Mesenchymal stem cell (in vitro differentiated cells and primary cell): ENCODE results near the gene PRKCA.

Experiments
- DNase-seq: peaks from one replicate; pipeline ENCODE4 v3.0.0-alpha.2; 2013
- H2AFZ ChIP-seq: one replicate; pipeline ENCODE4 v1.6.1; 2013; ENCODE audit warnings: low read depth, mild to moderate bottlenecking, control low read depth, inconsistent platforms, low read length, moderate library complexity
- H2AK5ac ChIP-seq: 2 replicates; pipeline ENCODE4 v1.6.1; 2013; ENCODE audit warnings: low read length, moderate library complexity, mild to moderate bottlenecking, inconsistent platforms; ENCODE audit not compliant: severe bottlenecking
- H2BK120ac ChIP-seq: one replicate; pipeline ENCODE4 v1.6.1; 2013; ENCODE audit warnings: low read depth, mild to moderate bottlenecking, inconsistent platforms, low read length, moderate library complexity
- H2BK12ac ChIP-seq, 2 experiments: one replicate each; pipeline ENCODE4 v1.6.1; 2013; ENCODE audit warnings: inconsistent platforms in 2 of 2, low read length in 2 of 2, mild to moderate bottlenecking in 2 of 2, moderate library complexity in 2 of 2, control low read depth in 1 of 2
- H2BK15ac ChIP-seq: one replicate; pipeline ENCODE4 v1.6.1; 2013; ENCODE audit warnings: mild to moderate bottlenecking, low read depth, inconsistent platforms; ENCODE audit not compliant: poor library complexity, severe bottlenecking
- H2BK5ac ChIP-seq: 2 replicates; pipeline ENCODE4 v1.6.1; 2013; ENCODE audit warnings: low read depth, mild to moderate bottlenecking, low read length, control low read depth, inconsistent platforms; ENCODE audit not compliant: poor library complexity, severe bottlenecking
- H3K14ac ChIP-seq, 2 experiments: one replicate each; pipeline ENCODE4 v1.6.1; 2013; ENCODE audit warnings: inconsistent platforms in 2 of 2, low read length in 2 of 2, control low read depth in 1 of 2, mild to moderate bottlenecking in 1 of 2, moderate library complexity in 1 of 2
- H3K18ac ChIP-seq, 2 experiments: one replicate each; pipeline ENCODE4 v1.6.1; 2013; ENCODE audit warnings: inconsistent platforms in 2 of 2, low read length in 2 of 2, control low read depth in 1 of 2, low read depth in 1 of 2, mild to moderate bottlenecking in 1 of 2
- H3K23ac ChIP-seq, 2 experiments: one replicate each; pipeline ENCODE4 v1.6.1; 2013; ENCODE audit warnings: inconsistent platforms in 2 of 2, low read length in 2 of 2, mild to moderate bottlenecking in 2 of 2, moderate library complexity in 2 of 2, control low read depth in 1 of 2
- H3K27ac ChIP-seq: 2 replicates; pipeline ENCODE4 v1.5.1; 2013; ENCODE audit warnings: mild to moderate bottlenecking, moderate library complexity, low read length, control low read depth, inconsistent platforms; ENCODE audit not compliant: poor library complexity, severe bottlenecking
- H3K27me3 ChIP-seq, 2 experiments: 2 replicates each; pipeline versions ENCODE4 v1.6.1 to v1.7.0; 2013; ENCODE audit warnings: low read length in 2 of 2, mild to moderate bottlenecking in 2 of 2, moderate library complexity in 2 of 2, control low read depth in 1 of 2, inconsistent platforms in 1 of 2; ENCODE audit not compliant: control insufficient read depth in 1 of 2, insufficient read depth in 1 of 2
- H3K36me3 ChIP-seq, 2 experiments: 2 replicates each; pipeline versions ENCODE4 v1.6.1 to v1.7.0; 2013; ENCODE audit warnings: low read length in 2 of 2, control low read depth in 1 of 2, inconsistent platforms in 1 of 2, low read depth in 1 of 2, mild to moderate bottlenecking in 1 of 2; ENCODE audit not compliant: insufficient read depth in 2 of 2, control insufficient read depth in 1 of 2
- H3K4ac ChIP-seq, 2 experiments: one replicate each; pipeline ENCODE4 v1.6.1; 2013; ENCODE audit warnings: inconsistent platforms in 2 of 2, low read length in 2 of 2, mild to moderate bottlenecking in 2 of 2, moderate library complexity in 2 of 2, control low read depth in 1 of 2, low read depth in 1 of 2
- H3K4me1 ChIP-seq: 2 replicates; pipeline ENCODE4 v1.6.1; 2013; ENCODE audit warnings: low read depth, low read length, control low read depth; ENCODE audit not compliant: control insufficient read depth, insufficient read depth
- H3K4me2 ChIP-seq: 2 replicates; pipeline ENCODE4 v1.6.1; 2013; ENCODE audit warnings: low read length, mild to moderate bottlenecking, inconsistent platforms; ENCODE audit not compliant: poor library complexity, severe bottlenecking
- H3K4me3 ChIP-seq, 2 experiments: 2 replicates each; pipeline versions ENCODE4 v1.5.1 to v1.7.0; 2013; ENCODE audit warnings: low read length in 2 of 2, mild to moderate bottlenecking in 2 of 2, control low read depth in 1 of 2, low read depth in 1 of 2; ENCODE audit not compliant: insufficient read depth in 1 of 2
- H3K79me1 ChIP-seq: replicated peaks from 2 replicates; pipeline ENCODE4 v1.6.1; 2013; ENCODE audit warnings: mild to moderate bottlenecking, control low read depth, low read length, inconsistent platforms; ENCODE audit not compliant: poor library complexity, severe bottlenecking
- H3K9ac ChIP-seq: 2 replicates; pipeline ENCODE4 v1.7.0; 2013; ENCODE audit warnings: mild to moderate bottlenecking, low read length, moderate library complexity
- H3K9me3 ChIP-seq: 2 replicates; pipeline ENCODE4 v1.7.0; 2013; ENCODE audit warnings: mild to moderate bottlenecking, low read length; ENCODE audit not compliant: control insufficient read depth
- H4K8ac ChIP-seq: one replicate; pipeline ENCODE4 v1.6.1; 2013; ENCODE audit warnings: inconsistent platforms, mild to moderate bottlenecking, low read length, moderate library complexity
- H4K91ac ChIP-seq: one replicate; pipeline ENCODE4 v1.6.1; 2013; ENCODE audit warnings: mild to moderate bottlenecking, low read length, inconsistent platforms
- WGBS: methylation state at CpG from one replicate; pipeline ENCODE4 v1.1.7; 2013; ENCODE audit warnings: mixed read lengths; 5-methylcytosine and 5-hydroxymethylcytosine counted together

The PRKCA gene

DNA sequence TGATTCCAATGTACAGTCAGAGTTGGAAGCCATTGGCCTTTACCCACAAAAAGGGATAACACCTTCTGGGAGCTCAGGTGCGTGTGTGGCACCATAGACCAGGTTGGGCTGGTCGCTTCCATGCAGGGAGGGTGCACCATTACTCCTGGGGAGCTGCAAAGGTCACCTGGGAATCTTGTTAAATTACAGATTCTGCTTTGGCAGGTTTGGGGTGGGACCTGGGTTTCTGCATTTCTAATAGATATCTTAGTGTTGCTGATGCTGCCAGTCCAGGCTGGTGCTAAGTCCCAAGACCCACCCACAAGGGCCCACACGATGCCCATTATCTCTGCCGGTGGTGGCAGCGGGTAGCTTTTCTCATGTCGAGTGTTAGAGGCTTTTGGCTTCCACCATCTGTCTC is 384.2 kb downstream of the PRKCA start:
- no peaks in the 10 kb centered on the region for H3K27me3 ChIP-seq
- H2AK5ac ChIP-seq: no peak overlapping the region
- H3K18ac ChIP-seq: no peak overlapping the region
- DNase-seq: no peak
- H3K14ac ChIP-seq: no peak overlapping the region
- H3K79me1 ChIP-seq: peaks cover 27% of the 10 kb centered on the region
- 98% methylated on average over 6 of the region's 6 CpGs for WGBS
- no peak overlapping the region for H3K23ac ChIP-seq
- H2BK15ac ChIP-seq: no peak overlapping the region
- no peak overlapping the region for H2BK12ac ChIP-seq
- H3K4me3 ChIP-seq: no peak overlapping the region
- no peak overlapping the region for H4K8ac ChIP-seq
- no peak overlapping the region for H3K27ac ChIP-seq
- peaks cover 17 to 43% of the 10 kb centered on the region in 2 experiments for H3K36me3 ChIP-seq
- H3K4me2 ChIP-seq: no peak overlapping the region
- no peak overlapping the region for H2BK5ac ChIP-seq
- H2BK120ac ChIP-seq: no peak overlapping the region
- H2AFZ ChIP-seq: no peak overlapping the region
- H3K9ac ChIP-seq: no peak overlapping the region
- no peak overlapping the region for H3K4ac ChIP-seq
- H4K91ac ChIP-seq: no peak overlapping the region
- no peaks in the 10 kb centered on the region for H3K9me3 ChIP-seq
- H3K4me1 ChIP-seq: peaks cover 6% of the 10 kb centered on the region

DNA sequence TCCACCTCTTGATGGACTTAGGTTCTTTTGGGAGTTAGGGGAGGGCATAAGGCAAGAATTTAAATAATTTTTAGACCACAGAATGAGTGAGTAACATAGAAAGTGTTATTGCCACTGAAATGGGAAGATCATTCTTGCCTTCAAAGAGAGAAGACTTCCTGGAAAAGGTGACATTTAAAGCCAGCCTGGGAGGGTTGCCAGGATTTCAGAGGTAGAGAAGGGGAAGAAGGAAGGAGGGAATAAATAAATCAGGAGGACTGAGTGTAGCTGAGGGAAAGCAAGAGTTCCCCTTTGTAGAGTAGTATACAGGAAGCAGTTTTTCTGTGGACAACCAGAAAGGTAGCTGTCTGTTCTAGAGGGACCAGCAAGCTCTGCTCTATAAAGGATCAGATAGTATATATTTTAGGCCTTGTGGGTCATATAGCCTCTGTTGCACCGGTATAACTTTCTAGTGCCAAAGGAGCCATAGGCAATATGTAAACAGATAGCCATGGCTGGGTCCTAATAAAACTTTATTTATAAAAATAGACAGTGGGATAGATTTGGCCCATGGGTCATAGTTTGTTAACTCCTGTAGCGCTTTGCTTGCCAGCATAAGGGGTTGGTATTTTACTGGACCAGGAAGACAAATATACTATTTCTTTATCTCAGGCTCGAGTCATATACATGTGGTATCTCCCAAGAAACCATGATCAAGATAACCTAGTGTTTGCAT is 385.3 kb downstream of the PRKCA start:
- Histone ChIP-seq H4K8ac (no peak overlapping the region), H2BK15ac (no peak overlapping the region), H3K18ac (no peak overlapping the region), H3K9ac (no peak overlapping the region), H3K79me1 (peaks cover 20% of the 10 kb centered on the region), H2AFZ (no peak overlapping the region), H3K4me2 (no peak overlapping the region), H2BK12ac (no peak overlapping the region), H2AK5ac (no peak overlapping the region), H3K27ac (no peak overlapping the region), H3K23ac (no peak overlapping the region), H2BK120ac (no peak overlapping the region), H3K4me1 (peaks cover 8% of the 10 kb centered on the region), H3K36me3 (peaks cover 17 to 53% of the 10 kb centered on the region in 2 experiments), H3K9me3 (no peaks in the 10 kb centered on the region), H3K4ac (no peak overlapping the region), H2BK5ac (no peak overlapping the region), H3K4me3 (no peak overlapping the region), H3K27me3 (no peaks in the 10 kb centered on the region), H4K91ac (no peak overlapping the region), H3K14ac (no peak overlapping the region)
- DNase-seq: no peak
- 97% methylated on average over 2 of the region's 3 CpGs for WGBS

- Histone ChIP-seq H4K91ac (no peak overlapping the region), H3K79me1 (peaks cover 18% of the 10 kb centered on the region), H2AK5ac (no peak overlapping the region), H3K27me3 (no peaks in the 10 kb centered on the region), H4K8ac (no peak overlapping the region), H2AFZ (no peak overlapping the region), H3K9me3 (no peaks in the 10 kb centered on the region), H3K4me2 (no peak overlapping the region), H2BK12ac (no peak overlapping the region), H3K4ac (no peak overlapping the region), H3K27ac (no peak overlapping the region), H3K9ac (no peak overlapping the region), H3K23ac (no peak overlapping the region), H3K36me3 (peaks cover 20 to 62% of the 10 kb centered on the region in 2 experiments), H3K4me1 (peaks cover 9% of the 10 kb centered on the region), H2BK15ac (no peak overlapping the region), H3K18ac (no peak overlapping the region), H2BK5ac (no peak overlapping the region), H2BK120ac (no peak overlapping the region), H3K14ac (no peak overlapping the region), H3K4me3 (no peak overlapping the region)
- no peak for DNase-seq
- WGBS: 98% methylated on average over 2 of the region's 2 CpGs
Observed at GRCh38 chr17:66689221-66689620, 386.8 kb downstream of the PRKCA start.

DNA sequence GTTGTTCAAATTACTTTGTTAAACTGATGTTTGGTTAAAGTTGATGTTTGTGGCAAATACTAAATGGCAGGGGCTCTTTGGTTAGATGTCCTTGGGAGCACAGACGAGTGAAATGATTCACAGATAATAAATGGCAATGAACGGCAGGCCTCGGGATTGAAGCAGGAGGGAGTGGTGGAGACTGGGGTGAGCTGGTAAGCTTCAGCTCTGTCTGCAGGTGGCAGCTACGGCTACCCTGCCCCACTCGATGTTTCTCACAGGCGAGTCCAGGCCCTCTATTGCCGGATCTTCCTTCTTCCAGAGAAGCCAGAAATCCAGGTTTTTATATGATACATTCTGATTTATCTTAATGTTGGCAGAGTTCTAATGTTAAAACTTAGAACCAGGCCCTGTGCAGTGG is 387.8 kb downstream of the PRKCA start:
- H4K8ac ChIP-seq: no peak overlapping the region
- H2BK12ac ChIP-seq: no peak overlapping the region

More for the DNA sequence above, 387.8 kb downstream of the PRKCA start:
- Histone ChIP-seq H3K27me3 (no peaks in the 10 kb centered on the region), H2BK15ac (no peak overlapping the region), H3K36me3 (peaks cover 24 to 66% of the 10 kb centered on the region in 2 experiments), H3K4me1 (peaks cover 9% of the 10 kb centered on the region), H2BK5ac (no peak overlapping the region), H3K79me1 (peaks cover 19% of the 10 kb centered on the region), H2BK120ac (no peak overlapping the region), H3K18ac (no peak overlapping the region), H3K23ac (no peak overlapping the region), H2AK5ac (no peak overlapping the region), H3K14ac (no peak overlapping the region), H2AFZ (no peak overlapping the region), H3K9me3 (no peaks in the 10 kb centered on the region), H3K4ac (no peak overlapping the region), H3K9ac (no peak overlapping the region), H3K27ac (no peak overlapping the region), H3K4me3 (no peak overlapping the region), H4K91ac (no peak overlapping the region), H3K4me2 (no peak overlapping the region)
- DNase-seq: no peak
- 93% methylated on average over 4 of the region's 7 CpGs for WGBS
